Kidney (tissue), 14 donors: ENCODE results near the gene DPP10. TPM values are rescaled to one million over a fixed set of nuclear protein-coding genes. Genes with fewer than 3 reads are reported as not detected.

Source experiments
- DNase-seq, 5 donors: peaks; one replicate each; pipeline ENCODE4 v3.0.0-alpha.2; 2013 to 2020
- FAIRE-seq: peaks from 2 replicates; lab custom pipeline; 2012; peaks lifted over from hg19 to GRCh38; lab: Jason Lieb, UNC
- H3K27ac ChIP-seq, 2 donors: one replicate each; pipeline ENCODE4 v1.7.0; 2013; ENCODE audit warnings: low read depth in 2 of 2, low read length in 2 of 2, inconsistent platforms in 1 of 2
- H3K27me3 ChIP-seq: one replicate; pipeline ENCODE4 v1.7.1; 2013; ENCODE audit warnings: low read length, inconsistent platforms; ENCODE audit not compliant: control insufficient read depth, insufficient read depth
- H3K36me3 ChIP-seq, 3 donors: one replicate each; pipeline versions ENCODE4 v1.7.0 to v1.7.1; 2013; ENCODE audit warnings: low read length in 3 of 3, control low read depth in 1 of 3, inconsistent platforms in 1 of 3; ENCODE audit not compliant: insufficient read depth in 3 of 3, control insufficient read depth in 2 of 3
- H3K4me1 ChIP-seq, 3 donors: one replicate each; pipeline versions ENCODE4 v1.7.0 to v1.7.1; 2013; ENCODE audit warnings: low read length in 3 of 3, inconsistent platforms in 1 of 3, low read depth in 1 of 3; ENCODE audit not compliant: control insufficient read depth in 2 of 3, insufficient read depth in 2 of 3
- H3K4me3 ChIP-seq, 3 donors: one replicate each; pipeline versions ENCODE4 v1.7.0 to v1.8.1; 2013; ENCODE audit warnings: low read length in 3 of 3, control low read depth in 1 of 3, inconsistent platforms in 1 of 3
- H3K9ac ChIP-seq, 3 donors: one replicate each; pipeline versions ENCODE4 v1.7.0 to v1.7.1; 2013; ENCODE audit warnings: low read length in 3 of 3, control low read depth in 1 of 3, inconsistent platforms in 1 of 3
- H3K9me3 ChIP-seq, 3 donors: one replicate each; pipeline versions ENCODE4 v1.7.0 to v1.7.1; 2013; ENCODE audit warnings: low read length in 3 of 3, control low read depth in 1 of 3, inconsistent platforms in 1 of 3; ENCODE audit not compliant: control insufficient read depth in 2 of 3, insufficient read depth in 1 of 3
- CTCF ChIP-seq: IDR thresholded peaks from 3 replicates; pipeline ENCODE4 v1.5.1; 2012; ENCODE audit warnings: mild to moderate bottlenecking, moderate library complexity, borderline replicate concordance; ENCODE audit not compliant: insufficient read depth; ENCODE audit errors: extremely low read depth
- intact Hi-C: fragments of 100-400 bp; cut with DNase I; formaldehyde crosslinking; loops from one replicate; pipeline ENCODE4 v1.11.1; 2022
- polyA plus RNA-seq: library from polyadenylated mRNA; stranded (reverse); fragments of 350-450 nt; fragmentation: Illumina TruSeq; extraction: RNeasy Lipid Tissue Mini Kit (QIAGEN cat#74804); gene quantifications from one replicate; pipeline ENCODE4 v1.2.3, GENCODE V29; 2014; ENCODE audit warnings: low read depth, low replicate concordance; ENCODE audit not compliant: insufficient read depth
- total RNA-seq: library from RNA; stranded (reverse); fragmentation: NEBNext Ultra II Directional; extraction: Animal tissue kit (Norgen Biotek cat#: 25700); gene quantifications from one replicate; pipeline ENCODE4 v1.2.1, GENCODE V29; 2021
- donor health status: control.
- donor health status: control.
- donor health status: control.
- donor health status: control.
- donor health status: control.
- donor health status: DM: yes; HTN: yes; CAD: no.
- donor health status: Normal renal cell carcinoma (clear cell type).

The DPP10 gene
- total and polyA plus RNA-seq, 2 donors from 2014 or later = 0.67 TPM; not detected in 1

- no peak for DNase-seq
- TF ChIP-seq CTCF = no peak
- intact Hi-C loops = no loop called here
- H3K9ac ChIP-seq = no peak overlapping the region
- FAIRE-seq = no peak
- H3K9me3 ChIP-seq = no peaks in the 10 kb centered on the region
- no peak overlapping the region for H3K27ac ChIP-seq
- H3K4me3 ChIP-seq = no peak overlapping the region
- no peaks in the 10 kb centered on the region for H3K36me3 ChIP-seq
- no peaks in the 10 kb centered on the region for H3K27me3 ChIP-seq
- no peaks in the 10 kb centered on the region for H3K4me1 ChIP-seq
These were observed 1082.0 kb downstream of the DPP10 start for GRCh38 chr2:115524452-115524851.

GRCh38 chr2:115529627-115530026 lies 1087.2 kb downstream of the DPP10 start:
- no peaks in the 10 kb centered on the region for H3K9me3 ChIP-seq
- H3K4me1 ChIP-seq = no peaks in the 10 kb centered on the region
- DNase-seq (no peak), FAIRE-seq (peak; percentile 8)
- no peaks in the 10 kb centered on the region for H3K27me3 ChIP-seq
- no peak overlapping the region for H3K4me3 ChIP-seq
- H3K9ac ChIP-seq = no peak overlapping the region
- H3K27ac ChIP-seq = no peak overlapping the region
- intact Hi-C loops = no loop called here
- no peaks in the 10 kb centered on the region for H3K36me3 ChIP-seq
- no peak for TF ChIP-seq CTCF

DNA sequence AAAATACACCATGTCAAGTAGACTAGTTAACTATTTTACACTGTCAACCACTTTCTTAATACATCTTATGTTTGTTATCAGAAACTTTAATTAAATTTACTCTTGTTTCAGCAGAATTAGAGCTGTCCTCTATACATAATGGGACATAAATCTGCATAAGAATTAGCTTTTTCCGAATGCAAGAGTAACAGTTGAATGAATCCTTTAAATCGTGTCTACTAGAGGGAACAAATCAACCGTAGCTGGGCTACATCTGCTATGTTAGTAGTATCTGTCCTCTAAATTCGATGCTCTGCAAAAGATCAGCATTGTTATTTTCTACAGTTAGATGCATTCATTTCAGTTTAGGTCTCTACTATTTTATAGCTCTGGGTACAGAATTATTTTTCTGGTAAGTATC lies 1090.6 kb downstream of the DPP10 start:
- TF ChIP-seq CTCF = no peak
- Histone ChIP-seq H3K4me1 (no peaks in the 10 kb centered on the region), H3K9me3 (no peaks in the 10 kb centered on the region), H3K27ac (no peak overlapping the region), H3K9ac (no peak overlapping the region), H3K27me3 (no peaks in the 10 kb centered on the region), H3K4me3 (no peak overlapping the region), H3K36me3 (no peaks in the 10 kb centered on the region)
- intact Hi-C loops = no loop called here
- DNase-seq (no peak), FAIRE-seq (no peak)

GRCh38 chr2:115541814-115542213 lies 1099.4 kb downstream of the DPP10 start:
- no peaks in the 10 kb centered on the region for H3K27me3 ChIP-seq
- H3K4me1 ChIP-seq = no peaks in the 10 kb centered on the region
- intact Hi-C loops = no loop called here
- no peak overlapping the region for H3K27ac ChIP-seq
- TF ChIP-seq CTCF = no peak
- H3K36me3 ChIP-seq = no peaks in the 10 kb centered on the region
- no peak overlapping the region for H3K9ac ChIP-seq
- H3K4me3 ChIP-seq = no peak overlapping the region
- DNase-seq = no peak
- FAIRE-seq = no peak
- H3K9me3 ChIP-seq = no peaks in the 10 kb centered on the region
